ENCODE results near the gene AGBL4.
"Not testable (repeated sequence)": the region's sequence is repeated elsewhere in the genome, so short reads cannot be mapped to it uniquely, and the experiment has no call there.

The AGBL4 gene

DNA sequence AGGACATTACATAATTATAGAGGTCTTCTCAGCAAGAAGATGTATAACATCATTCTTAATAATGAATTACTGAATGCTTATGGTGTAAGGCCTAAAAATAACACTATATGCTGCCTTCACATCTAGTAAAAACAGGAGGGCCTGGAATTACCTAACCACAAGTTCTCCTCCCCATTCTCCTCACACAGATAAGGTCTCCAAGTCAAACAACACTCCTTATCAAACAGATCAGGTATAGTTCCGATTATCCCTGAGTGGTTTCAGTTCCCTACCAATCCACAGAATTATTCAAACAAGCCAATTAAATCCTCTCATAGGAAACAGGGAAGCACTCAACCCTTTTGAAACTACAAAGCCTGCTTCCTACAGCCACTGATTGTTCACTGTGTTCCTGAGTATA is 4.0 kb upstream of the AGBL4 start:
- no peak for TF ChIP-seq CTCF (conservative IDR thresholded peaks at IDR 0.05; ENCODE audit: low read depth, low read length)
- DNase-seq (ENCODE audit: low read depth) = no peak
- no peak overlapping the region for H3K4me3 ChIP-seq (ENCODE audit: low read depth, low read length)

DNA sequence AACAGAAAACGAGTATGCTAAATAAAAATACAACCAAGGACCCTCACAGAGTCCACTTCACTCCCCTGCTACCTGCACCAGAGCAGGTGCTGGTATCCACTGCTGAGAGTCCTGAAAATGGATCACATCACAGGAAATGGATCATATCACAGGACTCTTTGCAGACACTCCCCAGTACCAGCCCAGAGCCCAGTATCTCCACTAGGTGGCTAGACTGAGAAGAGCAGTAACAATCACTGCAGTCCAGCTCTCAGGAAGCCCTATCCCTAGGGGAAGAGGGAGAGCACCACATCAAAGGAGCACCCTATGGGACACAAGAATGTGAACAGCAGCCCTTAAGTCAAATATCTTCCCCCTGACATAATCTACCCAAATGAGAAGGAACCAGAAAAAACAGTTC is 28.0 kb downstream of the AGBL4 start:
- no peak for TF ChIP-seq CTCF (conservative IDR thresholded peaks at IDR 0.05; ENCODE audit: low read depth, low read length)
- no peak for DNase-seq (ENCODE audit: low read depth)
- no peak overlapping the region for H3K4me3 ChIP-seq (ENCODE audit: low read depth, low read length)

DNA sequence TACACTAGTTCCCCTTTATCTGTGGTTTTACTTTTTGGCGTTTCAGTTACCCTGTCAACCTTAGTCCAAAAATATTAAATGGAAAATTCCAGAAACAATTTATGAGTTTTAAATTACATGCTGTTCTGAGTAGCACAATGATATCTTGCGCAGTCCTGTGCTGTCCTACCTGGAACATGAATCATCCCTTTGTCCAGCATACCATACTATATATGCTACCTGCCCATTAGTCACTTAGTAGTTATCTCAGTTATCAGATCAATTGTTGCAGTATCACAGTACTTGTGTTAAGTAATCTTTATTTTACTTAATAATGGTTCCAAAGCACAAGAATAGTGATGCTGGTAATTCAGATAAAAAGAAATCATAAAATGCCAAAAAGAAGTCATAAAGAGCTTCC is 52.7 kb downstream of the AGBL4 start:
- no peak overlapping the region for H3K4me3 ChIP-seq (ENCODE audit: low read depth, low read length)
- TF ChIP-seq CTCF (conservative IDR thresholded peaks at IDR 0.05; ENCODE audit: low read depth, low read length) = no peak
- DNase-seq (ENCODE audit: low read depth) = no peak

DNA sequence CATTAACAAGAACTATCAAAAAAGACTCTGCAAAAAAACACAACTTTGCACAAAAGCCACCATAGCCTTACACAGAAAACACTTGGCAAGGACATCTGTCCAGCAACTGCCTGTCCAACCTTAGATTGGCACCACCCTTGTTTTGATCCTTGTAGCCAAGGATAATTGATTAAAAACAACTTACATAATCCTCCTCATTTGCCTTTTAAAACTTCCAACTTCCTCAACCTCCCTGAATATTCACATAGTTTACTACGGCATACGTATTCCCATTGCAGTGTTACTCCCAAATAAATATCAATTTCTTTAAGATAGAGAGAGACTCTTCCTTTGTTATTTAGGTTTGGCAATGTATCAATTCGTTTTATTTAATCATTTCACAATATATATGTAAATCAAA is 72.4 kb downstream of the AGBL4 start:
- no peak overlapping the region for H3K4me3 ChIP-seq (ENCODE audit: low read depth, low read length)
- DNase-seq (ENCODE audit: low read depth) = no peak
- no peak for TF ChIP-seq CTCF (conservative IDR thresholded peaks at IDR 0.05; ENCODE audit: low read depth, low read length)

GRCh38 chr1:49915301-49915700 is 108.5 kb downstream of the AGBL4 start:
- DNase-seq (ENCODE audit: low read depth); H3K4me3 ChIP-seq (ENCODE audit: low read depth, low read length): not testable (repeated sequence)

DNA sequence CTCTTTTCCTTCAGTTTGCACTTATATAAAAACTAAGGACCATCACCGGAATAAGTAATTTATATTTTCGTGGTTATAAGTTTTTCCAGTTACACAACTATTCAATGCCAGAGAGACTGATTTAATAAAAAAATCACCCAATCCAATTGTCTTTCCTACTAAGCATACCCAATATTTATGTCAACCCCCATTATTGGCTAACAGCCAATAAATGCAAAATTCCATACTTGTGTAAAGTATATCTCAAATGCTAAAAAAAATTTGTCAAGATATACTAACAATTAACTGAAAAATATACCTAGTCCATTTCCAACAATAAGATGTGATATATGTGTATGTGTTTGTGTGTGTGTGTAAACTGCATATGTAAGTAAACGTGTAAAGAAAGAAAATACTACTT is 117.4 kb downstream of the AGBL4 start:
- no peak for TF ChIP-seq CTCF (conservative IDR thresholded peaks at IDR 0.05; ENCODE audit: low read depth, low read length)

DNA sequence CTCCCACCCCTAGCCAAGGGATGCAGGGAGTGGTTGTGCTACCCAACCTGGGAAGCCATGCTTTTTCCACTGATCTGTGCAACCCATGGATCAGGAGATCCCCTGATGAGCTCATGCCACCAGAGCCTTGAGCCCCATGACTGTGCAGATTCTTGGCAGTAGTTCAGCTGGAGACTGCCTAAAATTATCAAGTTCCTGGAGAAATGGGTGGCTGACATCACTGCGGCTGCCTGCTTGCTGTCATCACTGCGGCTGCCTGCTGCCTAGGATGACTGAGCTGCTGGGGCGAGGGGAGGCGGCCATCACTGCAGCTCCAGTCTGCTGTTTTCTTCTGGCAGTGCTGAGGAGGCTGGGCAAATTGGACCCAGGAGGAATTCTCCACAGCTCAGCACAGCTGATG is 159.2 kb downstream of the AGBL4 start:
- no peak for DNase-seq (ENCODE audit: low read depth)
- TF ChIP-seq CTCF (conservative IDR thresholded peaks at IDR 0.05; ENCODE audit: low read depth, low read length) = no peak
- H3K4me3 ChIP-seq (ENCODE audit: low read depth, low read length) = no peak overlapping the region

More for the DNA sequence above, 117.4 kb downstream of the AGBL4 start:
- no peak for DNase-seq (ENCODE audit: low read depth)
- H3K4me3 ChIP-seq (ENCODE audit: low read depth, low read length) = no peak overlapping the region

DNA sequence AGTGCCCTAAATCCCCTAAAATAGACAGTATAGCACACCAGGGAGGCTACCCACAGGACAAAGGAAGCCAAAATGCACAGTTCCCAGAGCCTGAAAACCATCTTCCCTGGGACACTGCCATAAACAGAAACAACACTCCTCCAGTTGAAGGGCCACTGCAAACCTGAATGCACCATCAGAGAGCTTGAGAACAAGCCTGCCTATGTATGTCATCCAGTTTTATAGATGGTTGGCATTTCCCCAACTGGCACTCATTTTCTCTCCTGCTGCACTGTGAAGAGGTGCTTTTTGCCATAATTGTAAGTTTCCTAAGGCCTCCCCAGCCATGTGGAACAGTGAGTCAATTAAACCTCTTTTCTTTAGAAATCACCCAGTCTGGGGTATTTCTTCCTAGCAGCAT is 169.0 kb downstream of the AGBL4 start:
- DNase-seq (ENCODE audit: low read depth) = no peak
- no peak overlapping the region for H3K4me3 ChIP-seq (ENCODE audit: low read depth, low read length)

More for the DNA sequence above, 169.0 kb downstream of the AGBL4 start:
- no peak for TF ChIP-seq CTCF (conservative IDR thresholded peaks at IDR 0.05; ENCODE audit: low read depth, low read length)

Measured in choroid plexus epithelial cell (primary cell).